CD4-positive, alpha-beta T cell treated with Interleukin-2 at 100 ng/mL for 4 hours (primary cell): ENCODE measurements around the gene SEMA6A.

ENCODE experiments used
- DNase-seq: peaks from one replicate; pipeline ENCODE4 v3.0.0-alpha.2; 2020; ENCODE audit warnings: low spot score

Gene SEMA6A

GRCh38 chr5:116574367-116575325, at the start of gene SEMA6A:
SEMA6A (minus strand) TSS chr5:116574823; CDS start chr5:116504944, 69,879 bp downstream.
- peak; percentile 9 for DNase-seq

DNA sequence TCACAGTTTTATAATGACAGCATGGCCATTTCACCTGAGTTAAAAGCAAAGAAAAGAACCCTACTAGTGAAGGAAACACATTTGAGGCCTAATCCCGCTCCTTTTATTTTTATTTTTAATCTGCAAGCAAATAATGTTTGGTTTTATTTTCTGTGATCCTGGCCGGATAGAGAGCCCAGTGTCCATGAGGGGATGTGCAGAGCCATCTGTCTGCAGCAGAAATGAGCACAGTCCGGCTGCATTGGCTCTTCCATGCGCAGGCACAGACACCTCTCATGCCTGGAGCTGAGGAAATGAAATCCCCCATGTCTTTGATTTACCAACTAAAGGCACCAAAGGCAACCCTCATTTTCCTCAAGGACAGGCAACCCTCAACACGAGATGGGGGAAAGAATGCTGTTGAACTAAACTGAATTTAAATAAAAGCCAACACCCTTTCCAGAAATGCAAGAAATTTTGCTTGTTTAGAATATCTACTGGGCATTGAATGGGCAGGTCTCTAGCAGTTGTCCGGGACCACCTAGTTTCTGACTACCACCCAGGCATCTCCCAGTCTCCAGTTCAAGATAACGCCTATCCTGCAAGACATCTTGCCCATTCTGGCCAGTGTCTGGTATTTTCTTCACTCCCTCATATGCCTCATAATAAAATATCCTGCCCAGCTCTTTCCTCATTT, 47.9 kb upstream of the SEMA6A start:
- DNase-seq: no peak

DNA sequence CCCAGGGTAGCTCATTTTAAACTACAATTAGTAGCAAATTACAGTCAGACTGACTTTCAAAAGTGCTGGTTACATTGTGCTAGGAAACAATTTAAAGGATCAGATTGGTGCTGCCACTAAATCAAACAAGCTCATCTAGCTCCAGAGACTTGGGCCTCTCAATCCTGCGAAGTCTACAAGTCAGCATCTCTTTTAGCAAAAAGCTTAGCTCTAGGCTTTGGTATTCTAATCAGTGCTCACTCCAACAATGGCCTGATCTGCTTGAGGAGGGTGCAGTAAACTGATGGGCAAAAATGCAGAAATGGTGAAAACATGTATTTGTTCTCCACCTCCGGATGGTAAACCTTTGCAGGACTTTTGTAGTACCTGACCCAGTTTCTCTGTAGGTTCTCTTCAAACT, 47.0 kb upstream of the SEMA6A start:
- no peak for DNase-seq

DNA sequence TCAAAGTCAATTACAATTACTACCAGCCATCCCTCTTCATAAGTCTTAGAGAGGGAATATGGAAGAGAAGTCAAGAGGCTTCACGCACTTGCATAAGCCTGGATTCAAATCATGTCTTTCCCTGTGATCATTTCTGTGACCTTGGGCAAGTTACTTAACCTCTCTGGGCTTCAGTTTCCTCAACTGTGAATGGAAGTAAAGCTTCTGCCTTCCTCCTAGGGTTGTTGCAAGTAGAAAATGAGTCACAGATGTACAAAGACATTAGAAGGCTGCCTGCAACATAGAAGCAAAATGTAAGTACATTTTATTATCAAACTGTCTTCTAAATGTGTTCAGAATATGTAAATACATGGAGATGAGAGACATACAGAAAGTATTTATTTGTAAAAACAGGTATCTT, 42.3 kb upstream of the SEMA6A start:
- no peak for DNase-seq

- no peak for DNase-seq
Observed at GRCh38 chr5:116614603-116614920, 39.9 kb upstream of the SEMA6A start.

GRCh38 chr5:116613445-116613844, 38.8 kb upstream of the SEMA6A start:
- no peak for DNase-seq

GRCh38 chr5:116612431-116612830, 37.8 kb upstream of the SEMA6A start:
- no peak for DNase-seq

GRCh38 chr5:116605310-116606070, 30.9 kb upstream of the SEMA6A start:
- no peak for DNase-seq

DNA sequence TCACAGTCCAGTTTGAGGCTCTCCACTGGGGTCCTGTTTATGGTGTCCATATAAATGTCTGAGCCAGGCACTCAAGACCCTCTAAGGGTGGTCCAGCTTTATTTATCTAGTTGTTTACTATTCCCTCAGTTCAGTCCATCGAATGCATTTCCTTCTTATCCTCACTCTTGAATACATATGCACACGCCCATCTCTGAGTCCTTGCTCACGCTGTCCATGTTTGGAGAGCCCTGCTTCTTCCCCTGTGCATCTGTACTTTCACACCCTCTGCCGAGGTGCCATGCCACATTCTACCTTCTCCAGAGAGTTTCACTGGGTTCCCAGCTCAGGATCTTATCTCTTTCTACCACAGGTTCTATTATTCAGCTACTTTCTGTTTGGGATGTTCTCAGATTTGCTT, 30.2 kb upstream of the SEMA6A start:
- DNase-seq: no peak

- DNase-seq: no peak
Observed at GRCh38 chr5:116600876-116601275, 26.3 kb upstream of the SEMA6A start.

DNA sequence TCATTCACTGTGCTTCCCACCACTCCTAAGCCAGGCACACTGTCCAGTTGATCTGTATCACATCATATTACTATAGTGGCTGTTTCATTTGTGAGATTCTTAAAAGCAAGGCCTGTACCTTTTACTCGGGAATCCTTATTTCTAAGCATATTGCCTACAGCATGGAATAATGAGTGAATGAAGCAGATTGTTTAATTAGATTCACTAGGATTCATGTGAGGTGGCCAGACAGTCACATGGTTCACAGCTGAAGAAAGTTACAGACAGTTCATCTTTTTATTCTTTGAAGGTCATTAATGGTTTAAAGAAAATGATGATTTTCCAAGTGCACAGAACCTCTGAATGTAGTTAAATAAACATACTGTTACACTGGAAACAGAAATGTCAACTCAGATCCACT, 24.3 kb upstream of the SEMA6A start:
- DNase-seq: no peak

DNA sequence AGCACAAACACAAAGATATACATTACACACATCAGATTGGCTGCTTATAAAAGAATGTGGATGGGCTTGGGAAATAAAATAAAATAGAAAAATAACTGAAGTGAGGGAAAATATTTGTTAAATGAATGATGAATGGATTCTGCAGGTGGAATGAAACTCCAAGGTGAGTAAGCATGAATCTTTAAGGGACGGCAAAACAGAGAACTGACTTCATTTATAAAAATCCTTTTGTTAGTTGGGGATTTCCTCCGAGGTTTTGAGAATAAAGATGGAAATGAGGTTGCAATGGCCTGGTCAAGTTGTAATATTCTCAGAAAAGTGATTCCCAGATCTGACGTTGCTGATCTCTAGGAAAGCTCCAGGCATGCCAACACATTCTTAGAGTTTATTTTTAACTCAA, 20.9 kb upstream of the SEMA6A start:
- DNase-seq: no peak

- no peak for DNase-seq
Observed at GRCh38 chr5:116593340-116593739, 18.7 kb upstream of the SEMA6A start.

DNA sequence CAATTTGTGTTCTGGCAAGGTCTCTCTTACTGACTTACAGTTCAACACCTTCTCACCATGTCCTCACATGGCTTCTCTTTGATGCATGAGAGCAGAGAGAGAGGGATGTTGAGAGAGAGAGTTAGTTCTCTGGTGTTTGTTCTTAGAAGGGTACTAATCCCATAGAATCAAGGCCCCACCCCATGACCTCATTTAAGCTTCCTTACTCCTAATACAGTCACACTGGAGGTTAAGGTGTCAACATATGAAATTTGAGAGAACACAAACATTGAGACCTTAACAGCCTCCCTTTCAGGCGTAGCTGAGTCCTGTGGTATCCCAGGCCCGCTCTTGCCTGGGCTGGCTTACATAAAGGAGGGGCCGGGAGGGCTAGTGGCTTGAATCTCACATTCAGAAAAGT, 10.6 kb upstream of the SEMA6A start:
- no peak for DNase-seq

DNA sequence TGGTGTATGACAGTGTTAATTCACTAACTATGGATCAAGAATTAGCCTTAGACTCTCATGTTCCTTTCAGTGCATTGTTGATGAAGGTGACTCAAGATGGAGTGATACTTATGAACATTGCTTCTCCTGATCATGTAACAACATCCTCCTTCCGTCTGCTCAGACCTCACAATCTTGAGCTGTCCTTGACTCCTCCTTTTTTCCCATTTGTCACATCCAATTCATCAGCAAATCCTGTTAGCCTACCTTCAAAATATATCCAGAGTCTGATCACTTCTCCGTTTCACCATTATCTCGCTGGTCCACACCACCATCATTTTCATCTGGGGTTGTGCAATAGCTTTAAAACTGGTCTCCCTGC, 9.2 kb upstream of the SEMA6A start:
- no peak for DNase-seq

DNA sequence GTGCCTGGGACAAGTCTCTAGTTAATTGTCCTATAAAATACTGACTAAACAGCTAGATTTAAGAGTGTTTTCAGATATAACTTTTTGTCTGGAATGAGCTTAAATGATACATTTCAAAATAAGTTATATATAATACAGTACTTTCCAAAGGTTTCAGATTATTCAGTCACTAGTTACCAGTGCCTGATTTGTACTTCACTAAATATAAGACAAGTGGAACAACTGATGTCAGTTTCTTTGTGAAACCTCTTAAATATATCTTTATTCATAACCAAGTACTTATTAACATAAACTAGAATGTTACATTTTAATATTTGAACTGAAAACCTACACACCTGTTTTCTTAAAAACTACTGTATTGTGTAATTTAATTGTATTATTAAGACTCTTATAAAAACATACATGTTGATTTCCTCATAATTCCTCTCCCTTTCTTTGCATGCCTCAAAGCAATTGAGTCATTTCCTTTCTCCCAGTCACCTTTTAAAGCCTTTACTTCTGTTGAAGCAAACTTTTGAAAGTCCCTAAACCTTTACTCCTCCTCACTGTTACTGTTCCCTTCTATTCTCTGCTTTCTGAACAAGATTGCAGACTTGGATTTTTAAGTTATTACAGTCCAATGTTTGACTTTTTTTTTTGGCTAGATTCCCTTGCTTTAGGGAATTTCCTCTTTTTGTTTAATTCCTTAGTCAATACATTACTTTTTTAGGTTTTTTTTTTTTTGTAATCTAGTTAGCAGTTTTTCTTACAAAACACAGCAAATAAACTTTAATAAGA, 8.7 kb upstream of the SEMA6A start:
- DNase-seq: no peak

DNA sequence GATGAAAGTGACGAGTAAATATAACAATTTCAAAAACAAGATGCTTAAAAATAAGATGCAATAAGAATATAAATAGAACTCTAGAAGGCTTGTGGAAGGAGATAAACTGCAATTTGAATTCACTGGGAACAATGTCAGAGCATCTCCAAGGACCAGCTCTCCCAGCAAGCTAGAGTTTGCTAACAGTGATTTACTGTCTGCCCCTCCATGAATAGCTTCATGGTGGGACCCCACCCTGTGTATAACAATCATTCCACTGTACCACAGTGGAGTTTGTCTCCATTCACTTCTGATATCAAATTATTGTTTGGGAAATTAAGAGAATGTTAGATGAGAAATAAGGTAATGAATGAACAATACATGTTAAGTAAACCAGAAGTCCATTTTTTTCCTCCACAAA, 7.3 kb upstream of the SEMA6A start:
- no peak for DNase-seq

DNA sequence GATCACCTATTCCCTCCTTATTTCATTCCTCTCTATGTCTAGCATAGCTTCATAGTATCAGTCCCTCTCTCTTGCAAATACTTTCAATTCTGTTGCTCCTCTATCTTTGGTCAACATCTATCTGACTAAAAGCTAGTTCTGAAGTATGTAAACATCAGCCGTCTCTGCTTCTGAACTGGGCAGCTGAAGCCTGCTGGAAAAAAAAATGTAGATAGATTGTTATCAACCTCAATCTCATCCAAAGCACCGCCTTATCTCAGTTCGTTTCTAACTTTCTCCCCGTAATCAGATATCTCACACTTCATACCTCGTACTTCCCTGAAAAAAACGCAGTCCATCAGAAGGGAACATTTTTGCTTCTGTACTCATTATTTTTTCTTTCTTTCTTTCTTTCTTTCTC, 4.5 kb upstream of the SEMA6A start:
- DNase-seq: no peak

GRCh38 chr5:116578676-116579075, 4.1 kb upstream of the SEMA6A start:
- no peak for DNase-seq

DNA sequence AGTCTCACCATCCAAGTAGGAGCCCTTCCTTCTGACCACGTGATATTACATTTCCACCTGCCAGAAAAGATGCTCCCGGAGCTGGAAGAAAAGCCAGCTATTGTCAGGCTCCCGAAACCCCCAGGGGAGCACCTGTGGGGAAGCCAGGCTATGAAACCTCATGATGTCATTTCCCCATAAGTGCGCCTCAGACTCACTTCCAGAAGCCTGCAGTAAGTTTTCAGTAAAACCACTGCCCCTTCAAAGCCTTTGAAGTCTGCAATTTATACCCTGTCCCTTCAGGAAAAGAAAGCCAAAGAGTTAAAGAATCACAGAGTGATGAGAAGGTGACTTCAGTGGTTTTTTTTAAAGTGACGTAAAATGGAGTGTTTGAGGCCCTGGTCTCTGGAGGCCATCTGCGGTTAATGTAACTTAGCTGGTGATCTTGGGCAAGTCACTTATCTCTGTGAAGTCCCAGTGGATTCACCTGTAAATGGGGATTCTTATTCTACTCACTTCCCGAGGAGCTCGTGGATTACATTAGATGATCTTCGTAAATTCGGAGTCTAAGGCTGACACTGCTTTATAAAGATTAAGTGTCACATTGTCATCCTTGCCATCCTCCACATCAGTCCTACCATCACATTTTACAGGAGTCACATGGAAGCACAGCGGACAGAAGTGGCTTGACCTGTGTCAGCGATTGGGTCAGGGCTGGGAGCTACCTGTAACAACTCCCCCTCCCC, 2.6 kb upstream of the SEMA6A start:
- no peak for DNase-seq

DNA sequence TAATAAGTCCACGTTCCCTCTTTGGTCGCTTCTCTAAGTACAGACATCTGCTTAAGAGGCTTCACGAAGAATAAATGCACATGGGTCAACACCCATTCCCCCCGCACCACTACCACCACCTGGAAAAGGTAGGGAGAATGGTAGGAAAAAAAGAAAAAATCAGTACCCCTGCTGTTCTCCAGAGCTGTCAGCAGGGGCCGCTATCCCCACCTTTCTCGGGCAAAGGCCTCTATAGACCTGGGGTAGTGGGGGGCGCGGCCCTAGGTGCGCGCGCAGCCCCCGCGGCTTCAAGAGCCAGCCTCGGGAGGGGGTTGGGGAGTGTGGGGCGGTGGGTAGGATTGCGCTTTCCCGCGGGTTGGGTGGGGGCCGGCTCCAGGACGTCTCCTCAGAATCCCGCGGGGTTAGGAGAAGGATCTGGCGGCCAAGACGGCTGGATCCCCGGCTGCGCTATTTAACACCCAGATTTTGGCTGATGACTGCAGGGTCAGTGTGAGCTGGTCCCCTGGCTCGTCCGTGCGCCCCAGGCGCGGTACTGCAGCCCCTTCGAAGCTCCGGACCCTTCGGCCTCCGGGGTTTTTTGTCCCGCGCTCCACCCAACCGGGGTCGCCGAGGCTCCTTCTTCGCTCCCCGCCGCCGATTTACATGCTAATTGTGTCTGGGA, 1.6 kb upstream of the SEMA6A start:
- no peak for DNase-seq
